Esophagus muscularis mucosa (tissue), 4 donors: ENCODE results near the gene RAB8A. TPM values are rescaled to one million over a fixed set of nuclear protein-coding genes. Genes with fewer than 3 reads are reported as not detected.

Experiments
- DNase-seq: peaks from one replicate; pipeline ENCODE4 v3.0.0-alpha.2; 2017; ENCODE audit errors: extremely low spot score
- H3K27ac ChIP-seq, 4 donors: fragments of 200-600 bp; sonication (generic); replicated peaks in 1 of 4; 1 replicate in 3 of 4; 2 replicates in 1 of 4; pipeline ENCODE4 v1.5.1; 2016 to 2019; ENCODE audit warnings: mild to moderate bottlenecking in 1 of 4
- H3K27me3 ChIP-seq, 4 donors: fragments of 200-600 bp; sonication (generic); one replicate each; pipeline versions ENCODE4 v1.5.1 to v1.6.0; 2016 to 2019
- H3K36me3 ChIP-seq, 4 donors: fragments of 200-600 bp; sonication (generic); one replicate each; pipeline ENCODE4 v1.5.1; 2016 to 2019
- H3K4me1 ChIP-seq, 4 donors: fragments of 200-600 bp; sonication (generic); one replicate each; pipeline ENCODE4 v1.5.1; 2016 to 2019
- H3K4me3 ChIP-seq, 4 donors: fragments of 200-600 bp; sonication (generic); 1 replicate in 2 of 4; 2 replicates in 2 of 4; pipeline ENCODE4 v1.5.1; 2016 to 2019; ENCODE audit warnings: mild to moderate bottlenecking in 4 of 4, moderate library complexity in 1 of 4
- H3K9me3 ChIP-seq, 4 donors: fragments of 200-600 bp; sonication (generic); 1 replicate in 3 of 4; 2 replicates in 1 of 4; pipeline ENCODE4 v1.5.1; 2016 to 2019
- EP300 ChIP-seq: sonication (generic); formaldehyde crosslinking; IDR thresholded peaks from one replicate; pipeline ENCODE4 v1.6.1; 2017; ENCODE audit warnings: antibody characterized with exemption
- POLR2A ChIP-seq: fragments of 450-650 bp; IDR thresholded peaks from one replicate; pipeline ENCODE4 v1.6.1; 2017; ENCODE audit warnings: antibody characterized with exemption, moderate library complexity, mild to moderate bottlenecking, low read depth
- POLR2AphosphoS5 ChIP-seq, 2 donors: sonication (generic); formaldehyde crosslinking; IDR thresholded peaks; one replicate each; pipeline ENCODE4 v1.6.1; 2017; ENCODE audit warnings: antibody characterized with exemption in 2 of 2
- WGBS: methylation state at CpG from one replicate; pipeline ENCODE4 v1.1.5; 2018; 5-methylcytosine and 5-hydroxymethylcytosine counted together
- intact Hi-C: fragments of 100-400 bp; cut with DNase I; formaldehyde crosslinking; loops from one replicate; pipeline ENCODE4 v1.15.1; 2023
- total RNA-seq, 4 donors: library from RNA; depleted of rRNA; stranded (reverse); fragments of >200 nt; gene quantifications; one replicate each; pipeline versions ENCODE4 v1.1.0 to v1.2.1, GENCODE V29; 2016
- TF ChIP-seq, protein P1 (sequence below), 3 experiments: fragments of 200-600 bp in 2 of 3; fragments of 450-650 bp in 1 of 3; sonication (generic) in 2 of 3; IDR thresholded peaks; one replicate each; pipeline ENCODE4 v1.5.1; 2017 to 2019; ENCODE audit warnings: antibody characterized with exemption in 3 of 3, mild to moderate bottlenecking in 2 of 3, moderate library complexity in 1 of 3

Gene RAB8A
- total RNA-seq, 4 donors from 2014 or later: 37.9 to 56.4 (median 42.9) TPM

DNA sequence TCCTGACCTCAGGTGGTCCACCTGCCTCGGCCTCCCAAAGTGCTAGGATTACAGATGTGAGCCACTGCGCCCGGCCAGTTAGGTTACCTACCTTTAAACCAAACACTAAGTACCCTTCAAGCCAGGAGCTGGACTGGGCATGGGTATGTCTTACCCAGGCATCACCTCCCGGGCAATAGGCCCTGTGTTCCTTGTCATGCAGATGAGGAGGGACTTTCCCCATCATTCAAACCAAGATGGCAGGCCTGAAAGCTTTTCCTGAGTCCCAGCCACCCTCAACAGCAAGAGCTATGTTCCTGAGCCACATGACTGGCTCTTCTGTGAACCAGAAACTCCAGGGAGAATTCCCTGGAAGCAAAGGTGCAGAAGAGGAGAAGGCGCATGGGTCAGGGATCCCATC, 9.5 kb downstream of the RAB8A start:
- H3K4me1 ChIP-seq: peaks cover 0 to 9% (median 5%) of the 10 kb centered on the region in 4 donors
- WGBS: 96% methylated on average over 5 of the region's 5 CpGs
- intact Hi-C loops: no loop called here
- TF ChIP-seq POLR2A: no peak
- TF ChIP-seq POLR2AphosphoS5 (IDR thresholded peaks at IDR 0.05): no peak
- TF ChIP-seq, protein P1, sequence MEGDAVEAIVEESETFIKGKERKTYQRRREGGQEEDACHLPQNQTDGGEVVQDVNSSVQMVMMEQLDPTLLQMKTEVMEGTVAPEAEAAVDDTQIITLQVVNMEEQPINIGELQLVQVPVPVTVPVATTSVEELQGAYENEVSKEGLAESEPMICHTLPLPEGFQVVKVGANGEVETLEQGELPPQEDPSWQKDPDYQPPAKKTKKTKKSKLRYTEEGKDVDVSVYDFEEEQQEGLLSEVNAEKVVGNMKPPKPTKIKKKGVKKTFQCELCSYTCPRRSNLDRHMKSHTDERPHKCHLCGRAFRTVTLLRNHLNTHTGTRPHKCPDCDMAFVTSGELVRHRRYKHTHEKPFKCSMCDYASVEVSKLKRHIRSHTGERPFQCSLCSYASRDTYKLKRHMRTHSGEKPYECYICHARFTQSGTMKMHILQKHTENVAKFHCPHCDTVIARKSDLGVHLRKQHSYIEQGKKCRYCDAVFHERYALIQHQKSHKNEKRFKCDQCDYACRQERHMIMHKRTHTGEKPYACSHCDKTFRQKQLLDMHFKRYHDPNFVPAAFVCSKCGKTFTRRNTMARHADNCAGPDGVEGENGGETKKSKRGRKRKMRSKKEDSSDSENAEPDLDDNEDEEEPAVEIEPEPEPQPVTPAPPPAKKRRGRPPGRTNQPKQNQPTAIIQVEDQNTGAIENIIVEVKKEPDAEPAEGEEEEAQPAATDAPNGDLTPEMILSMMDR (IDR thresholded peaks at IDR 0.05): no peak
- TF ChIP-seq EP300: no peak
- no peaks in the 10 kb centered on the region for H3K9me3 ChIP-seq
- DNase-seq: no peak
- H3K36me3 ChIP-seq: peaks cover 65 to 88% (median 87%) of the 10 kb centered on the region in 4 donors
- H3K27ac ChIP-seq: no peak overlapping the region
- no peak overlapping the region for H3K4me3 ChIP-seq
- H3K27me3 ChIP-seq: no peaks in the 10 kb centered on the region

DNA sequence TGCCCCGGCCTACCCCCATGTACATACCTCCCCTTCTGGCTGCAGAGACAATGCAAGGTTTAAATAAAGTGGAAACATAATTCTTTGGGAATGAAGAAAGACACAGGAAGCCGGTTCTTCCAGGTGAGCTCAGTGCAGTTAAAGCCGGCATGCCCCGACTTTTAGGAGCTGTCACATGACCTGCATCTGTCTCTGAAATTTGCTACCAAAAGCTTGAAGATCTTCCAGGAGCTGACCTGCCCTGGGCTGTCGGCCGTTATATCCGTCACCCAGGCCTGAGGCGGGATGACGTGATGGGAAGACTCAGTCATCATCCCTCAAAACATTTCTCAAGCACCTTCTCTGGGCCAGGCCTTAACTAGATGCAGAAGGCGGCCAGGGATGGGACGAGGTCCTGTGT, 10.3 kb downstream of the RAB8A start:
- Histone ChIP-seq H3K27ac (no peak overlapping the region), H3K4me3 (no peak overlapping the region), H3K9me3 (no peaks in the 10 kb centered on the region), H3K36me3 (peaks cover 67 to 97% (median 96%) of the 10 kb centered on the region in 4 donors), H3K27me3 (no peaks in the 10 kb centered on the region), H3K4me1 (peaks cover 0 to 5% (median 0%) of the 10 kb centered on the region in 4 donors)
- DNase-seq: no peak
- WGBS: 92% methylated on average over 11 of the region's 11 CpGs
- TF ChIP-seq EP300 (no peak), POLR2A (no peak), POLR2AphosphoS5 (IDR thresholded peaks at IDR 0.05) (no peak)
- TF ChIP-seq, protein P1 (IDR thresholded peaks at IDR 0.05): no peak
- intact Hi-C loops: no loop called here

DNA sequence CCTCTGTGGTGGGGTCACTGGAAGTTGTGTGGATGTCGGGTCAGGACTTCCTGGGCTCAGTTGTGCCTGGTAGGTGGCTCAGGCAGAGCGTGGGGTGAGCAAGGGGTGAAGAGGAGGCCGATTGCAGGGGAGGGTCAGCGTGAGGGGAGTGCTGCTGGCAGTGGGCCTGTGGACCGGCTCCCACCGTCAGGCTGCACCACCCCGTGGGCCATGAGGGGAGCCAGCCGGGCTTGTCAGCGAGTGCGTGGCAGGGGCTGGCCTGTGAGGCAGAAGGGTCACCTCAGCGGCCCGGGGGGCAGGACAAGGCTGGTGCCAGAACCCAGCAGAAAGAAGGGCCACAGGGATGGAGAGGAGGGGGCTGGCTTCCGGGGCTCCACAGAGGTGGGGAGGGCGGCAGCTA, 13.3 kb downstream of the RAB8A start:
- intact Hi-C loops: no loop called here
- Histone ChIP-seq H3K4me3 (no peak overlapping the region), H3K27ac (no peak overlapping the region), H3K27me3 (no peaks in the 10 kb centered on the region), H3K36me3 (peaks cover 74 to 100% (median 100%) of the 10 kb centered on the region in 4 donors), H3K9me3 (no peaks in the 10 kb centered on the region), H3K4me1 (no peaks in the 10 kb centered on the region)
- no peak for DNase-seq
- WGBS: 90% methylated on average over 3 of the region's 14 CpGs
- TF ChIP-seq POLR2A: no peak
- TF ChIP-seq POLR2AphosphoS5 (IDR thresholded peaks at IDR 0.05): no peak
- no peak for TF ChIP-seq EP300
- TF ChIP-seq, protein P1 (IDR thresholded peaks at IDR 0.05): no peak

DNA sequence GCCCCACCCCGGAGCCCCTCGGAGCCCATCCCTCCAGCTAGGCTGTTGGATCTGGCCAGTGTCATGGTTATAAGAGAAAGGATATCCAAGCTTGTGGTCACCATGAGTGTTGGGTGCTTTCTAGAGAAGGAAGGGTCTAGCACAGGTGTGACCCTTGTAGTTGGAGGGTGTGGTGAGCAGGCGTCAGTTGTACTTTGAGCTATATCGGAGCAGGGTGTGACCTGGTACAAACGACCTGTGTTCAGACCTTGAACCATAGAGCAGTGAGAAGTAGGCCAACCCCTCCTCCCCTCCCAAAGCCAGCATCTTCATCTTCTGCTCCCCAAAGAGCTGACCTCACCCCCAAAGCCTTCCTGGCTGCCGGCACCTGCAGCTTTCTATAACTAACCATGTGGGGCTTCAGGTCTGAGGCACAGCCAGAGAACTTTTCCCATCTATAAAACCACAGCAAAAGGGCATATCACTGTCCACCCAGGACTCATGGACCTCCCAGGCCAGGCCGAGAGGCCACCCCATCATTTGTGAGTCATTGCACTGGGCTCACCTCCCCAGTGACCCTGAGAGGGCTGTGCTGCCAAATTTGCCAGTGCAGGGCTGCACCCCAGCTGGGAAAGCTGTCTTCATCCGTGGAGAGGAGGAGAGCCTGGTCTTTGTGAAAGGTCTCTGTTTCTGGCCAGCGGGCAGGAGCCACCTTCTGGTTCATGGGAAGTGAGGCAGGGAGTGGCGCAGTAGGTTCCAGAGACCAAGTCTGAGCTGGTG, 14.2 kb downstream of the RAB8A start:
- Histone ChIP-seq H3K36me3 (peaks cover 67 to 100% (median 100%) of the 10 kb centered on the region in 4 donors), H3K4me1 (no peaks in the 10 kb centered on the region), H3K27ac (no peak overlapping the region), H3K27me3 (no peaks in the 10 kb centered on the region), H3K4me3 (no peak overlapping the region), H3K9me3 (no peaks in the 10 kb centered on the region)
- WGBS: 69% methylated on average over 9 of the region's 10 CpGs
- TF ChIP-seq POLR2AphosphoS5 (IDR thresholded peaks at IDR 0.05) (no peak), POLR2A (no peak), EP300 (no peak)
- TF ChIP-seq, protein P1 (IDR thresholded peaks at IDR 0.05): no peak
- no peak for DNase-seq
- intact Hi-C loops: no loop called here
